WTC11 (cell line): ENCODE results near the gene IL16. TPM values are rescaled to one million over a fixed set of nuclear protein-coding genes. Genes with fewer than 3 reads are reported as not detected.

ENCODE experiments used
- ATAC-seq: fragments of 200-7000 bp; cut with Tn5 transposase; 2 replicates; pipeline ENCODE4 v1.10.0; 2021; ENCODE audit warnings: mild to moderate bottlenecking, moderate library complexity
- CTCF ChIA-PET: fragments of 300-600 bp; sonication (Branson Sonifier 250); formaldehyde crosslinking; loops from one replicate; lab custom pipeline; 2021; ENCODE audit warnings: antibody characterized with exemption; lab: Charles Lee
- POLR2A ChIA-PET: fragments of 350-600 bp; sonication (Branson Sonifier 250); formaldehyde crosslinking; loops from one replicate; lab custom pipeline; 2021; ENCODE audit warnings: antibody characterized with exemption; lab: Charles Lee
- DNase-seq: peaks from one replicate; pipeline ENCODE4 v3.0.0; 2021; ENCODE audit warnings: low spot score
- H3K27ac Mint-ChIP-seq: 2 replicates; pipeline ENCODE4 v1.8.0; 2021; ENCODE audit warnings: mixed read lengths
- H3K27me3 Mint-ChIP-seq: 2 replicates; pipeline ENCODE4 v1.8.0; 2021; ENCODE audit warnings: low read depth, mild to moderate bottlenecking, moderate library complexity, mixed read lengths
- H3K36me3 Mint-ChIP-seq: 2 replicates; pipeline ENCODE4 v1.8.0; 2021; ENCODE audit warnings: mixed read lengths
- H3K4me1 Mint-ChIP-seq: 2 replicates; pipeline ENCODE4 v1.8.0; 2022; ENCODE audit warnings: mixed read lengths
- H3K4me3 Mint-ChIP-seq: 2 replicates; pipeline ENCODE4 v1.8.0; 2021; ENCODE audit warnings: mild to moderate bottlenecking, moderate library complexity, mixed read lengths
- H3K9me3 Mint-ChIP-seq: 2 replicates; pipeline ENCODE4 v1.8.0; 2021; ENCODE audit warnings: mixed read lengths
- ARID4B ChIP-seq: sonication (generic); formaldehyde crosslinking; IDR thresholded peaks from 2 replicates; pipeline ENCODE4 v1.8.0; 2023; ENCODE audit warnings: missing genetic modification reagents, mild to moderate bottlenecking, borderline replicate concordance
- CBFB ChIP-seq: sonication (generic); formaldehyde crosslinking; IDR thresholded peaks from 2 replicates; pipeline ENCODE4 v1.8.1; 2022; ENCODE audit warnings: mild to moderate bottlenecking, low read depth, missing genetic modification reagents
- CDX4 ChIP-seq: fragments of 250-450 bp; sonication (Bioruptor Pico); IDR thresholded peaks from 2 replicates; pipeline ENCODE4 v1.9.0; 2021; ENCODE audit warnings: moderate library complexity, mild to moderate bottlenecking, inconsistent platforms, borderline replicate concordance
- E2F1 ChIP-seq: sonication (generic); formaldehyde crosslinking; IDR thresholded peaks from 2 replicates; pipeline ENCODE4 v1.8.0; 2022; ENCODE audit warnings: mild to moderate bottlenecking, missing genetic modification reagents
- E2F4 ChIP-seq: sonication (generic); formaldehyde crosslinking; IDR thresholded peaks from 2 replicates; pipeline ENCODE4 v1.8.1; 2022; ENCODE audit warnings: low read depth, mild to moderate bottlenecking, moderate library complexity, missing genetic modification reagents, borderline replicate concordance
- E2F5 ChIP-seq: sonication (generic); formaldehyde crosslinking; IDR thresholded peaks from 2 replicates; pipeline ENCODE4 v1.8.1; 2022; ENCODE audit warnings: mild to moderate bottlenecking, moderate library complexity, missing genetic modification reagents
- FOXJ3 ChIP-seq: sonication (generic); formaldehyde crosslinking; IDR thresholded peaks from 2 replicates; pipeline ENCODE4 v1.9.0; 2021; ENCODE audit warnings: missing genetic modification reagents, mild to moderate bottlenecking, borderline replicate concordance
- GABPB1 ChIP-seq: sonication (generic); formaldehyde crosslinking; IDR thresholded peaks from 2 replicates; pipeline ENCODE4 v1.8.1; 2023; ENCODE audit warnings: mild to moderate bottlenecking, missing genetic modification reagents
- JAZF1 ChIP-seq: fragments of 250-450 bp; sonication (Bioruptor Pico); IDR thresholded peaks from 2 replicates; pipeline ENCODE4 v1.9.0; 2021; ENCODE audit warnings: moderate library complexity, mild to moderate bottlenecking, inconsistent platforms
- MAX ChIP-seq: sonication (generic); formaldehyde crosslinking; IDR thresholded peaks from 2 replicates; pipeline ENCODE4 v1.8.0; 2022; ENCODE audit warnings: mild to moderate bottlenecking, missing genetic modification reagents
- MLX ChIP-seq: sonication (generic); formaldehyde crosslinking; IDR thresholded peaks from 2 replicates; pipeline ENCODE4 v1.8.1; 2023; ENCODE audit warnings: mild to moderate bottlenecking, missing genetic modification reagents, moderate library complexity
- MYBL2 ChIP-seq: sonication (generic); formaldehyde crosslinking; IDR thresholded peaks from 2 replicates; pipeline ENCODE4 v1.8.1; 2023; ENCODE audit warnings: mild to moderate bottlenecking, moderate library complexity, missing genetic modification reagents
- NFE2L1 ChIP-seq: sonication (generic); formaldehyde crosslinking; IDR thresholded peaks from 2 replicates; pipeline ENCODE4 v1.8.1; 2023; ENCODE audit warnings: missing genetic modification reagents
- NR3C1 ChIP-seq: sonication (generic); formaldehyde crosslinking; conservative IDR thresholded peaks from 2 replicates; pipeline ENCODE4 v1.8.1; 2023; ENCODE audit warnings: low read depth, mild to moderate bottlenecking, missing genetic modification reagents
- PRDM15 ChIP-seq: sonication (generic); formaldehyde crosslinking; IDR thresholded peaks from 2 replicates; pipeline ENCODE4 v1.8.0; 2022; ENCODE audit warnings: missing genetic modification reagents
- PREB ChIP-seq: sonication (generic); formaldehyde crosslinking; IDR thresholded peaks from 2 replicates; pipeline ENCODE4 v1.8.1; 2022; ENCODE audit warnings: mild to moderate bottlenecking, missing genetic modification reagents, moderate library complexity, borderline replicate concordance
- RELA ChIP-seq: sonication (generic); formaldehyde crosslinking; IDR thresholded peaks from 2 replicates; pipeline ENCODE4 v1.8.1; 2022; ENCODE audit warnings: missing genetic modification reagents, mild to moderate bottlenecking, borderline replicate concordance
- SMAD3 ChIP-seq: sonication (generic); formaldehyde crosslinking; IDR thresholded peaks from 2 replicates; pipeline ENCODE4 v1.8.0; 2022; ENCODE audit warnings: missing genetic modification reagents, mild to moderate bottlenecking, borderline replicate concordance
- ZBTB21 ChIP-seq: sonication (generic); formaldehyde crosslinking; IDR thresholded peaks from 2 replicates; pipeline ENCODE4 v1.8.1; 2023; ENCODE audit warnings: mild to moderate bottlenecking, missing genetic modification reagents, borderline replicate concordance
- ZBTB43 ChIP-seq: sonication (generic); formaldehyde crosslinking; IDR thresholded peaks from 2 replicates; pipeline ENCODE4 v1.8.1; 2023; ENCODE audit warnings: mild to moderate bottlenecking, missing genetic modification reagents
- ZNF263 ChIP-seq: sonication (generic); formaldehyde crosslinking; IDR thresholded peaks from 2 replicates; pipeline ENCODE4 v1.8.1; 2022; ENCODE audit warnings: low read depth, mild to moderate bottlenecking, moderate library complexity, missing genetic modification reagents
- total RNA-seq: library from RNA; stranded (reverse); gene quantifications from 3 replicates; pipeline ENCODE4 v1.2.3, GENCODE V29; 2021

The IL16 gene
- total RNA-seq, 1 experiment from 2014 or later: 0.61 TPM

GRCh38 chr15:81313686-81314085 lies 117.0 kb downstream of the IL16 start (continued):
- TF ChIP-seq ARID4B (CRISPR knock-in tag) (no peak), E2F4 (CRISPR knock-in tag) (no peak), E2F5 (CRISPR knock-in tag) (no peak), ZNF263 (no peak), PRDM15 (CRISPR knock-in tag) (no peak), MAX (CRISPR knock-in tag) (no peak), PREB (no peak), NR3C1 (no peak), GABPB1 (no peak), RELA (CRISPR knock-in tag) (no peak), ZBTB43 (CRISPR knock-in tag) (no peak)
- TF ChIP-seq, all 79 proteins: peak for 0

GRCh38 chr15:81314378-81314777 lies 117.7 kb downstream of the IL16 start:
- H3K4me1 Mint-ChIP-seq: no peaks in the 10 kb centered on the region
- DNase-seq (no peak), ATAC-seq (no peak)
- H3K4me3 Mint-ChIP-seq: no peak overlapping the region
- H3K9me3 Mint-ChIP-seq: no peaks in the 10 kb centered on the region
- peaks cover 22% of the 10 kb centered on the region for H3K36me3 Mint-ChIP-seq
- POLR2A ChIA-PET: no interaction called here
- H3K27me3 Mint-ChIP-seq: no peaks in the 10 kb centered on the region; the same call in 1 of the 2 replicates
- H3K27ac Mint-ChIP-seq: no peak overlapping the region
- CTCF ChIA-PET: no interaction called here
- TF ChIP-seq MLX (CRISPR knock-in tag) (no peak), E2F1 (CRISPR knock-in tag) (no peak), MYBL2 (CRISPR knock-in tag) (no peak), SMAD3 (CRISPR knock-in tag) (no peak), JAZF1 (no peak), NFE2L1 (CRISPR knock-in tag) (no peak), CDX4 (CRISPR knock-in tag) (no peak), FOXJ3 (CRISPR knock-in tag) (no peak), CBFB (CRISPR knock-in tag) (no peak), ZBTB21 (CRISPR knock-in tag) (no peak)
